GM12865 (cell line): Measurements from ENCODE around the gene MBD3.

ENCODE experiments used
- DNase-seq: peaks from one replicate; pipeline ENCODE4 v3.0.0; 2010; ENCODE audit warnings: low read depth
- H3K4me3 ChIP-seq: 2 replicates; pipeline ENCODE4 v1.5.1; 2011; ENCODE audit warnings: mild to moderate bottlenecking, low read depth, low read length, control low read depth
- TF ChIP-seq, protein P1 (sequence below): IDR thresholded peaks from 2 replicates; pipeline ENCODE4 v1.5.1; 2011; ENCODE audit warnings: low read length, control low read depth, low read depth, inconsistent platforms; ENCODE audit not compliant: insufficient read depth; ENCODE audit errors: missing control alignments

The MBD3 gene

DNA sequence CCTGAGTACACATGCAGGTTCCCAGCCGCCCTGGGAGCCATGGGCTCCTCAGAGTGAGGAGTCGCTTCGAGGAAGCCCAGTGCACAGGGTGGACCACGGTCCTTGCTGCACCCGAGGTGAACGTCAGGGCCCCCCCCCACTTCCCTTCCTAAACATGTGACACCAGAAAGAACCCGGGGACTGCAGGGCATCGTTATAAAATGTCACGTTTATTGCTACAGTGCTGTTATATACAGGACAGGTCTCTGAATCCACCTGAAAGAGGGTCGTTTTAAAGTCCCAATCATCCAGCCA is 16.4 kb upstream of the MBD3 start:
- DNase-seq = no peak
- H3K4me3 ChIP-seq = no peak overlapping the region
- TF ChIP-seq, protein P1, sequence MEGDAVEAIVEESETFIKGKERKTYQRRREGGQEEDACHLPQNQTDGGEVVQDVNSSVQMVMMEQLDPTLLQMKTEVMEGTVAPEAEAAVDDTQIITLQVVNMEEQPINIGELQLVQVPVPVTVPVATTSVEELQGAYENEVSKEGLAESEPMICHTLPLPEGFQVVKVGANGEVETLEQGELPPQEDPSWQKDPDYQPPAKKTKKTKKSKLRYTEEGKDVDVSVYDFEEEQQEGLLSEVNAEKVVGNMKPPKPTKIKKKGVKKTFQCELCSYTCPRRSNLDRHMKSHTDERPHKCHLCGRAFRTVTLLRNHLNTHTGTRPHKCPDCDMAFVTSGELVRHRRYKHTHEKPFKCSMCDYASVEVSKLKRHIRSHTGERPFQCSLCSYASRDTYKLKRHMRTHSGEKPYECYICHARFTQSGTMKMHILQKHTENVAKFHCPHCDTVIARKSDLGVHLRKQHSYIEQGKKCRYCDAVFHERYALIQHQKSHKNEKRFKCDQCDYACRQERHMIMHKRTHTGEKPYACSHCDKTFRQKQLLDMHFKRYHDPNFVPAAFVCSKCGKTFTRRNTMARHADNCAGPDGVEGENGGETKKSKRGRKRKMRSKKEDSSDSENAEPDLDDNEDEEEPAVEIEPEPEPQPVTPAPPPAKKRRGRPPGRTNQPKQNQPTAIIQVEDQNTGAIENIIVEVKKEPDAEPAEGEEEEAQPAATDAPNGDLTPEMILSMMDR = no peak

DNA sequence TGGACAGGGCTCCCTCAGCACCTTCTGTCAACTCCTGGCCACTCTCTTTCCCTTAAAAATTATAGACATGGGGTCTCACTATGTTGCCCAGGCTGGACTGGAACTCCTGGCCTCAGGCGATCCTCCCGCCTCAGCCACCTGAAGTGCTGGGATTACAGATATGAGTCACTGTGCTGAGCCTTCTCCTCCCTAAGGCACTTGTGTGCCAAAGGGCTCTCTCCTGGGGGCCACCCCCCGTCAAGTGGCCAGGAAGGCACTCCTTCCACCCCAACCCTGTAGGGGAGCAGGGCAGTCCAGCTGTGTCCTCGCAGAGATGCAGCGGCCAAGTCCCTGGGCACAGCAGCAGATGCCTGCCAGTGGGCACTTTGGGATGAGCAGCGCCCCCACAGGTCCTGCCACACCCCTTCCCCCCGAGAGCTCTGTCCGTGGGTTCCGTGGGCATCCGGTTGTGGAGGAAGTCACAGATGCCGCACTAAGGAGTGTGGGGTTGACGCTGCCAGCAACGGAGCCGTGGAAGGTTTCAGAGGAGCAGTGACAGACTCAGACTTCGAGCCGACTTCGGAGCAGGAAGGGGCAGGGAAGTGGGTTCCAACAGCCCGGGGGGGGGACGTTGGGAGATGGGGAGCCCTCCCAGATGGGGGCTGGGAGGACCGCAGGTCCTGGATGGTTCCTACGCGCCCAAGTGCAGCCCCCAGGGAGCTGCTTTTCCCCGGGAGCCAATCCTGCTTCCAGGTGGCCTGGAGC is 15.9 kb upstream of the MBD3 start:
- no peak overlapping the region for H3K4me3 ChIP-seq
- TF ChIP-seq, protein P1 = no peak
- DNase-seq = no peak

DNA sequence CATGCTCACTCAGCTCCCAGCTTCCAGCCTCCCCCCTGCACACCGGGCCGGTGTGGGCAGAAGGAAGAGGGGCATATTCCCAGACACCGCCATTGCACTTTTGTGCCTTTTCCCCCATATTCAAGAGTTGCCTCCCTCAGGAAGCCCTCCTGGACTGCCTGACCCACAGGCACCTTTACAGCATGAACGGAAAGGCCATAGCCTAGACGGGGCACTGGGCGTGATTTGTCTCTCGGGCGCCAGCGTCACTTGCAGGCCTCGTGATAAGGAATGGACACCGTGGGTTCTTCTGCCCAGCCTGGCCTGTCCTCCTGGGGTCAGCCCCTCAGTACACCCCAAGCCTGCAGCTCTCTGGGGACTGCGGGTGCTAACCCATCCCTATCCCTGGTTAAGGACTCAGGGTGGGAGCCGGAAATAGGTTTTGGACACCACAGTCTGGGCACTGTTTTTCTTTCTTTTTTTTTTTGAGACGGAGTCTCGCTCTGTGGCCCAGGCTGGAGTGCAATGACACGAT is 13.5 kb upstream of the MBD3 start:
- peak overlapping the region; percentile 74 for H3K4me3 ChIP-seq
- TF ChIP-seq, protein P1 = no peak
- no peak for DNase-seq

DNA sequence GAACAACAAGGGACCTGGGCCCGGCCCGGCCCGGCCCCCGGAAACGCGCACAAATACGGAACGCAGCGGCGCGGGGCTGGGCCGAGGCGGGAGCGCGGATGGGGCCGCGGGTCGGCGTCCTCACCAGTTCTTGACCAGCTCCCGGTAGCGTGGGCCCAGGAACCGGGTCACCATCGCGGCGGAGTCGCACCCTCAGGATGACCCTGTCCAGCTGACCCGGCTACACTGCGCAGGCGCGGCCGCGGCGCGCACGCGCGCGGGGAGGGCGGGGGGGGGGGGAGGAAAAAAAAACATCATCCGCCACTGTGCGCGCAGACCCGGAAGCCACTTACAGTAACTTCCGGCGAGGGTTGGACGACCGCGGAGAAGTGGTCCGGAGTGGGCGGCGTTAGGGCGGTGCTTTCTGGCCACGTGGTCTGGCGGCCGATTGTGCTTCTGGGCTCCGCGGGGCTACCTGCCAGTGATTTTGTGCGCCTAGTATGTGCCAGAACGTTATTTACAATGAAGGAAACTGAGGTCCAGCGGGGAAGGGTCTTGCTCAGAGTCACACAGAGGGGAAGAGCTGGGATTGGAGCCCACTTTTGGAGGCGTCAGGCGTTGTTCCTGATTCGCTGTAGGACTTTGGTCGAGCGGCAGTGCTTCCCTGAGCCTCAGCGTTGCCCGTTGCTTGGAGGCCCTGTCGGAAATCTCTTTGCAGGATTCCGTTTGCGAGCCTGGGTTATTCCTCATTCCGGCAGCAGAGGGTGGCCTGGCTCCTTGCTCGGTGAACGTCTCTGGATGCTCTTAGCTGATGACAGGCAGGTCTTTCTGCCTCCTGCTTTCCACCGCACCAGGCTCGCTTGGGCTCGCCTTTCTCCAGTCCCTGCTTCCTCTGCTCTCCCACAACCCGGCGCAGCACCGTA is 12.8 kb upstream of the MBD3 start, which contains the start of gene UQCR11:
Gene UQCR11 (minus strand): TSS at position 227 of the 902 bp plus-strand sequence. CDS start 53 bp downstream, at position 174.
- peak within 1 kb of the TSS; percentile 92 for H3K4me3 ChIP-seq
- TF ChIP-seq, protein P1 = peak; percentile 72
- peak; percentile 98 for DNase-seq

DNA sequence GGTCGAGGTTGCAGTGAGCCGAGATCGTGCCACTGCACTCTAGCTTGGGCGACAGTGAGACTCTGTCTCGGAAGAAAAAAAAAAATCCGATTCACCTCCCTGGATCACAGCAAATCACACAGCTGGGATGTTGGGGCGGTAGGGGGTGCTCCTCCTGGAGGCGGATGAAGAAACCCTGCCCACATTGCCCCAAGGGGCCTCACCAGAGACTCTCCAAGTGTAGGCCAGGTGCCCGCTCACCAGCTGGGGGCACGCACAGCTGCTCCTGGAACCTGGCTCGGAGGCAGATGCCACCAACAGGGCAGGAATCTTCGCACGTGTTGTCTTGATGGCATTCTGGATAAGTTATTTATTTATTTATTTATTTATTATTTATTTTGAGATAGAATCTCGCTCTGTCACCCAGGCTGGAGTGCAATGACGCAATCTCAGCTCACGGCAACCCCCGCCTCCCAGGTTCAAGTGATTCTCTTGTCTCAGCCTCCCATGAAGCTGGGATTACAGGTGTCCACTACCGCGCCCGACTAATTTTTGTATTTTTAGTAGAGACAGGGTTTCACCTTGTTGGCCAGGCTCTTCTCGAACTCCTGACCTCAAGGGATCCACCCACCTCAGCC is 9.5 kb upstream of the MBD3 start:
- no peak overlapping the region for H3K4me3 ChIP-seq
- TF ChIP-seq, protein P1 = no peak
- no peak for DNase-seq

DNA sequence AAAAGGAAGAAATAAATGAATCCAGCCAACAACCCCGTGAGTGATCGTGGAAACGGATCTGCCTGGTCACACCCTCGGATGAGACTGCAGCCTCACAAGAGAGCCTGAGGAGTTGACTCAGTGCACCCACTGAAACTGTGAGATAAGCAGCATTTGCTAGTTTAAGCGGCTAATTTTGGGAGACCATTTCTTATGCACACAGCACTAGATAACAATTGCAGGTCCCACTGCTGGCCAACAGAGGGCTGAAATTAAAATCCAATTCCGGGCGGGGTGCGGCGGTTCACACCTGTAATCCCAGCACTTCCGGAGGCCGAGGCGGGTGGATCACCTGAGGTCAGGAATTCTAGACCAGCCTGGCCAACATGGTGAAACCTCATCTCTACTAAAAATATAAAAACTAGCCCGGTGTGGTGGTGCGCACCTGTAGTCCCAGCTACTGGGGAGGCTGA is 9.0 kb upstream of the MBD3 start:
- H3K4me3 ChIP-seq = no peak overlapping the region
- TF ChIP-seq, protein P1 = peak; percentile 2
- no peak for DNase-seq
